ENCODE measurements around the gene TEX13D.

Gene TEX13D

GRCh38 chrX:124348182-124348581 lies 15.7 kb downstream of the TEX13D start:
- DNase-seq (ENCODE audit: low read depth in 2 of 2) = no peak

GRCh38 chrX:124348885-124349453 lies 16.5 kb downstream of the TEX13D start:
- DNase-seq (ENCODE audit: low read depth in 2 of 2) = no peak

GRCh38 chrX:124354648-124355047 lies 22.2 kb downstream of the TEX13D start:
- no peak for DNase-seq (ENCODE audit: low read depth in 2 of 2)

GRCh38 chrX:124358800-124359383 lies 26.4 kb downstream of the TEX13D start:
- DNase-seq (ENCODE audit: low read depth in 2 of 2) = no peak

GRCh38 chrX:124362072-124362471 lies 29.6 kb downstream of the TEX13D start:
- DNase-seq (ENCODE audit: low read depth in 2 of 2) = no peak

- no peak for DNase-seq (ENCODE audit: low read depth in 2 of 2)
Observed at GRCh38 chrX:124362761-124363160, 30.3 kb downstream of the TEX13D start.

- DNase-seq (ENCODE audit: low read depth in 2 of 2) = no peak
Observed at GRCh38 chrX:124369722-124370121, 37.3 kb downstream of the TEX13D start.

GRCh38 chrX:124373348-124373747 lies 40.9 kb downstream of the TEX13D start:
- no peak for DNase-seq (ENCODE audit: low read depth in 2 of 2)

- DNase-seq (ENCODE audit: low read depth in 2 of 2) = no peak
Observed at GRCh38 chrX:124378643-124379042, 46.2 kb downstream of the TEX13D start.

- no peak for DNase-seq (ENCODE audit: low read depth in 2 of 2)
Observed at GRCh38 chrX:124383354-124383753, 50.9 kb downstream of the TEX13D start.

GRCh38 chrX:124386401-124386800 lies 53.9 kb downstream of the TEX13D start:
- DNase-seq (ENCODE audit: low read depth in 2 of 2) = no peak

Data from stimulated activated CD4-positive, alpha-beta T cell treated with anti-CD3 and anti-CD28 coated beads, Interleukin-12 subunit alpha, Interleukin-12 subunit beta, amount 100 ng/mL, for 24 hours (primary cell).